DMS79 treated with DMSO at 0.1 percent for 48 hours (cell line): ENCODE data around the gene ACVRL1.

Experiments used
- DNase-seq: peaks from one replicate; lab custom pipeline; 2025; lab: John Stamatoyannopoulos, UW

The ACVRL1 gene

GRCh38 chr12:51942501-51943000, 35.2 kb downstream of the ACVRL1 start:
- peak; percentile 42 for DNase-seq

DNA sequence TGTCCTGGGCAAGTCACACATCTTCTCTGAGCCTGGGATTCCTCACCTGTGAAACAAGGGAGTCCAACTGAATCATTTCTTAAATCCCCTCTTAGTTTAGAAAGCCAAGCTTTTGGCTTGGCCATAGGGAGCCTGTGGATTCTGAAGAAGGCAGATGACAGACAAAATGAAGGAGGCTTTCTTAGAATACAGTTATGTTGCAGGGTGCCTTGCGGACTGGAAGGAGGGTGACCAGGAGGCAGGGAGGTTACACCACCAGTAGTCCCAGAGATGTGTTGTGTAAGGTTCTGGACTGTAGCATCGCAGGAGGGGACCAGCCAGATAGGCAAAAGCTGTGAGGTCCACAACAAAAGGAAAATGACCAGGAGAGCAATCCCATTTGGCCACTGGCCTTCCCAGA, 36.0 kb downstream of the ACVRL1 start:
- no peak for DNase-seq

GRCh38 chr12:51944608-51945233, 37.4 kb downstream of the ACVRL1 start:
- no peak for DNase-seq

GRCh38 chr12:51947246-51947996, 40.1 kb downstream of the ACVRL1 start:
- no peak for DNase-seq

DNA sequence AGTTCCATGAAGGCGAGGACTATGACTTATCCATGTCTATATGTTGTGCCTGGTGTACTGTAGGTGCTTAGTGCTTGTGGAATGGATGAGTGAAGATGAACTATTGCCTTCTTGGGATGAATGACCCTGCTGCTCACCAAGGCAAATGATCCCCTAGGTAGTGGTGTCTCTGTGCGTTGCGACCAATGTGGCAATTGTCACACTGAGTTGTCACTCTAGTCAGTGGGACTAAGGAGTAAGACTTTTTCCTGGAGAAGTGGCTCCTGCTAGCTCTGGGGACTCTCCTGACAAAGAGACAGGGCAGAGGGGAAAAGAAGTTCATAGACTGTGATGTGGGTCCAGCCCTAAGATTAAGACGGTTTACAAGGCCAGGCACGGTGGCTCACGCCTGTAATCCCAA, 40.8 kb downstream of the ACVRL1 start:
- DNase-seq = no peak

DNA sequence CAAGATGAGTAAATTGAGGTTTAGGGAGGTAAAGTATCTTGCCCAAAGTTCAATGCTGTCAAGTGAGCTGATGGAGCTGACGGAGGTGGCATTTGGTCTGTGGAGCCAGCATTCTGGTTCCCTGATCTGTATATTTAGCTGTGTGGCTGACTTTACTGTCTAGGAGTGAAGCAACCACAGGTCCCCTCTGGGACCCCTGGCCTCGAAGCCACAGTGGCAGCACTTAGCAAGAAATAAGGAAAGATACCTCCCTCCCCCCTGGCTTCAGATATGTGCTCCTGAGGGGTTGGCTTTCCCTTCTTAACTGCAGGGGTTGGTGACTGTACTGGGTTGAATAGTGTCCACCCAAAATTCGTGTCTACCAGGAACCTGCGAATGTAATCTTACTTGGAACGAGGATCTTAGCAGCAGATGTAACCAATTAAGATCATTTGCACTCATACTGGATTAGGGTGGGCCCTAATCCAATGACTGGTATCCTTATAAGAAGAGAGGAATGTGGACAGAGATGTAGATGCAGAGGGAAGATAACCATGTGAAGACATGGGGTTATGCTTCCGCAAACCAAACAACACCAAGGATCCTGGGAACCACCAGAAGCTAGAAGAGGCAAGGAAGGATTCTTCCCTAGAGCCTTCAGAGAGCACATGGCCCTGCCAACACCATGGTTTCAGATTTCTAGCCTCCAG, 42.2 kb downstream of the ACVRL1 start:
- no peak for DNase-seq

GRCh38 chr12:51950682-51951198, 43.4 kb downstream of the ACVRL1 start:
- no peak for DNase-seq

DNA sequence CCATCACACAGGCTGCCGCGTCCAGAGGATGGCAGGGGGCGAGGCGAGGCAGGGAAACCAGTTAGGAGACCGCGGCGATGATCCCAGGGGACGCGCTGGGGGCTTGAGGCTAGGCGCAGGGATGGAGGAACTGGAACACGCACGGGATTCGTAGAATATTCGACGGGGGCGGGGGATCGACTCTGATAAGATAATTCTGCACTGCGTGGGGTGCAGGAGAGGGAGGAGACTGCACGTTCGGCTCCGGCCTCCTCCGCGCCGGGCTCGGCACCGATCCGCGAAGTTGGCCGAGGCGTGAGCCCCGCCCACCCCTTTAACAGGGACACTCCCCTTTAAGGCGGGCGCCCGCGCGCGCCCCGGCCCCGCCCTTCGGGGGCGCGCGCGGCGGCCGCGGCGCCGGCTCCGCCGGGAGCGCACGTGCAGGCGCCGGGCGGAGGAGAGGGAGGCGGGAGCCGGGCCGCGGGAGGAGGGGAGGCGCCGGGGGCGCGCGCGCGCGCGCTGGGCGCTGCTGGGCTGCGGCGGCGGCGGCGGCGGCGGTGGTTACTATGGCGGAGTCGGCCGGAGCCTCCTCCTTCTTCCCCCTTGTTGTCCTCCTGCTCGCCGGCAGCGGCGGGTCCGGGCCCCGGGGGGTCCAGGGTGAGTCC, 44.0 kb downstream of the ACVRL1 start, which contains the start of gene ACVR1B:
Gene ACVR1B, plus strand, starts transcription at position 501 of the 644 bp plus-strand sequence. Its CDS starts 45 bp downstream, at position 546.
- peak; percentile 35 for DNase-seq

GRCh38 chr12:51951843-51952722, 44.8 kb downstream of the ACVRL1 start:
- no peak for DNase-seq

DNA sequence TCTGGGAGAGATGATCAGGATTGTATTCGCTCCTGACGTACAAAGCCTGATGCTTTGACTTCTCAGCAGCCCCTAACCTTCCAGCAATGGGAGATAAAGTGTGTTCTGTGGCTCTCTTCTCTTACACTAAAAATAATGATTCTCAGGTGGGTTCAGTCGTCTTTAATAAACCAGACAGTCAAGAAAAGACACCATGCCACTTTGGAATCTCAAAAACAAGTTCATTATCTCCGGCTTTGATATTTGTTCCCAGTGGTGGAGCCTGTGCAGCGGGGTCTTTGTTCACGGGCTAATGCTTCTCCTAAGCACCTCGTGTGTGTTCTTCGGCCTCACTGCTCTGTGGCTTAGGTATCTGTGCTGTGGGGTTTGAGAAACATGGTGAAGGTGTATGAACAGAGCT, 45.8 kb downstream of the ACVRL1 start:
- peak; percentile 4 for DNase-seq

DNA sequence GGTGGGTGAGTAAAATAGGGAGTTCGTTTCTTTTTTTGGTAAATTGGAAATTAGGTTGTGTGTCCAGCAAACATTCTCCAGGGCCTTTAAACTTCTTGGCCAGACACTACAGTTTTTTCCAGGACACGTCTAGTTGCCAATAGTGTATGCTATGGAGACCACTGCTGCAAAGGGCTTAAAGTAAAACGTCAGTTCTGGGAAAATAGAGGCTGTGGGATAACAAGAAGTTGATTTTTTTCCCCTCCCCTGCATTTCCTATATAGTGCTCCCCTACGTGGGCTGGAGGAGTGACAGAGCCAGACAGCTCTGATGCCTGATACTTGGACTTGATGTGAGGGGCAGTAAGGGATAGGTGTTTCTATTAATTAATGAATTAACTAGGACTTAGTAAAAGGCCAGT, 46.6 kb downstream of the ACVRL1 start:
- DNase-seq = no peak

DNA sequence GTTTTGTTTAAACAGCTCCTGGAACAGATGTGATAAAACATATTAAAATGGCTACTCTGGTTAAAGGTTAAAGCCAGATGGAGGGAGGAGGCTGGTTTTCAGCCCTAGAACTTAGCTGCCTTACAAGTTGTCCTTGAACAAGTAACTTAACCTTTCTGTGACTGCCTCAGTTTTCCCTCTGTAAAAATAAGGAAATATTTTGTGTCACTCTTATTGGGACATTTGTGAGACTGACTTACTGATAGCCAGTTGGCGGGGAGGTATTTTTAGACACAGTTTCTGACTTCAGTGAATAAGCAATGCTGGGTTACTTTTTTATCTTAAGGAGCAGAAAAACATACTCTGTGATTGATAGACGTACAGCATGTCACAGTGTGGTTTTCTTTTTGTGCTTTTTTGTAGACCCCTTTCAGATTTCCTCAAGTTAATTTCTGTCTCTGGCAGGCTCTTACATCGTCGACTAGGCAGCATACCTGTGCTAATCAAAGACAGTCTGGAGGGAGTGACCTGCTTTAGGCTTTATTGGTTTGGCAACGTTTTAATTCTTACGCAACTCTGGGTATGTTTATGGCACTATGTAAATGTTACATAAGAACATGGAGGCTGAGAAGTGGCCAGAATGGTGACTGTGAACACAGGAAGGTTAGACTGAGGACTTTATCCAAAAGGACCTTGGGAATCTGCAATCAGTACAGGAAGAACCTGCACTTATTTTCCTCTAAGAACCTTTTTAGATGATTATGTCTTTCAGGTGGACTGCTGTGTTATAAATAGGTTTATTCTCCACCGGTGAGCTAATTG, 47.5 kb downstream of the ACVRL1 start:
- DNase-seq = no peak

GRCh38 chr12:51955702-51956101, 48.4 kb downstream of the ACVRL1 start:
- no peak for DNase-seq

DNA sequence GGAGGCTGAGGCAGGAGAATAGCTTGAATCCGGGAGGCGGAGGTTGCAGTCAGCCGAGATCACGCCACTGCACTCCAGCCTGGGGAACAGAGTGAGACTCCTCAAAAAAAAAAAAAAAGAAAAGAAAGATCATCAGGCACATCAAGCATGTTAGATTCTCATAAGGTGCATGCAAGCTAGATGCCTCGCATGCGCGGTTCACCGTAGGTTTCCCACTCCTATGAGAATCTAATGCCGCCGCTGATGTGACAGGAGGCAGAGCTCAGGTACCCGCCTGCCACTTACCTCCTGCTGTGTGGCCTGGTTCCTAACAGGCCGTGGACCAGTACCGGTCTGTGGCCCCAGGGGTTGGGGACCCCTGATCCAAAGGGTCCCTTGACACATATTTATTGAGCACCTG, 51.2 kb downstream of the ACVRL1 start:
- no peak for DNase-seq

GRCh38 chr12:51959211-51959610, 51.9 kb downstream of the ACVRL1 start:
- no peak for DNase-seq

DNA sequence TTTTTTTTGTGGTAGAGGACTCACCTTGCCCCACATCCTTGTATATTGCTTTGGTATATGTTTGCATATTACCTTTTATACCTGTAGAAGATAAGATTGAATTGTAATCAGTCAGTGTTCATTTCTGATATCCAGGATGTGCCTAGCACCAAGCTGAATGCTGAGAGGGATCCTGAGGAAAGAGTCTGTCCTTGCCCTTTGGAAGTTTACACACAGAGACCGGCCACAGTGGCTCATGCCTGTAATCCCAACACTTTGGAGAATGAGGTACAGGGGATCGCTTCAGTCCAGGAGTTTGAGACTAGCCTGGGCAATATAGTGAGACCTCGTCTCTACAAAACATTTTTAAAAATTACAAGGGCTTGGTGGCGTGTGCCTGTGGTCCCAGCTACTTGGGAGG, 52.6 kb downstream of the ACVRL1 start:
- DNase-seq = no peak

DNA sequence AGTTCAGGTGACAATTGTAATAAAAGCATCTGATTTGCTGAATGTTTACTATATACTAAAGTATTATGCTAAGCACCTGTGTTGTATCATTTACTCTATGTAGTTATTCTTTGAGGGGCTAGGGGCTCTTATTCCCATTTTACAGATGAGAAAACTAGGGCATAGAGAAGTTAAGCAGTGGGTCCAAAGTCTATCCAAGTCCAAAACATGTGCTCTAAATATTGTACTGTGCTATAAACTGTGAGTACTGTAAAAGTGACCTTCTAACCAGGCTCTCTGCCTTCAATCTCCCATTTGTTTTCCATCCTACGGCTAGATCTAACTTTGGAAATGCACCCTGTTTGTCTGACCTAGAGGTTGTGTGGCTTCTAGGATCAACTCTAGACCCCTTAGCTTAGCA, 53.2 kb downstream of the ACVRL1 start:
- no peak for DNase-seq

DNA sequence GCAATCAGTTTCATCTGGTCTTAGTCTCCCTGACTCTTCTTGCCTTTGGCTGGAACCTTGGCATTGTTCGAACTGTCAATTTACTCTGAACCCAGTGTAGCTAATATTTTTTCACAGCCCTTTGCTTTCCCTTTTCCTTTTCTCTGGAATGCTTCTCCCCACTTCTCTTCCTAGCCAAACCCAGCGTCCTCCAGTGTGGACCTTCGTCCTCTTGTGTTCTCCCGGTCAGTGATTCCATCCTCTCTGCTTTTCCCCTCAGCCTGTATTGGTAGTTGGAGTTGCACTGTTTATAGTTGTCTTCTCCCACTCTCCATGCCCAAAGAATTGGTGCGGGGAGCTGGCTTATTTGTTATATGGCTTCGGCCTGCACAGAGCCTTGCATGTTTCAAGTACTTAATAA, 53.6 kb downstream of the ACVRL1 start:
- no peak for DNase-seq

DNA sequence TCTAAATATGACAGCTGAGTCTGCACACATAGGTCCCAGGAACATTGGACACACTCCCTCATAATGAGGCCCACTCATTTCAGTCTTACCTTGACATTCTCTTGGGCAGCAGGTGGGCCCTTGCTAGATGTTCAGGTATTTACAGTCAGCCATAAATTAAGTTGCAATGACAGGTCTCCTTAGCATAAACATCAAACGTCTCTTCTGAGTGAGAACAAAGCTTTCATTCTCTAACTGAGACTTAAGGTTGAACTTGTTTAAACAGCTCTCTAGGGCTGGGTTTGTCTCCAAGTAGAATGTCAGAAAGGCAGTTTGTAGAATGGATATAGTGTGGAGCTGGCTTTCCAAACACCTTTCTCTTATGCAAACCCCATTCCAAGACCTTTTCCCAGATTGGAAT, 54.5 kb downstream of the ACVRL1 start:
- no peak for DNase-seq

DNA sequence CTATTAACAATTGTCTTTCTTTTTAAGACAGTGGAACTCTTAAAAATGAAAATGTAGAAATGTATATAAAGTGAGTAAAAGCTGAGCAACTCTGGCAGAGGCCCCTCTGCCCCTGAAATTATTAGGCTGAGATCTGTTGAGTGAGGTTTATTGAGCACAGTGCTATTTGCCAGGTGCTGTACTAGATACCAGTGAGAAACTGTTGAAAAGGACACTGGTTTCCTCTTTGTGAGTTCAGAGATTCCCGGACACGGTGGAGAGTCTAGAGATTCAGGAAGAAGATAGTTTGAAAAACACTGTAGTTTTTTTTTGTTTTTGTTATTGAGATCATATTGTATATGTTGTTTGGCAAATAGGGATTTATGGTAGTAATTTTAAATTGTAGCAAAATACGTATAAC, 55.4 kb downstream of the ACVRL1 start:
- no peak for DNase-seq
